HFF-Myc (cell line): ENCODE results near the gene SLC29A3.
"Not testable (repeated sequence)": the region's sequence is repeated elsewhere in the genome, so short reads cannot be mapped to it uniquely, and the experiment has no call there.

Experiments
- DNase-seq: peaks from one replicate; pipeline ENCODE4 v3.0.0-alpha.2; 2011; ENCODE audit warnings: low read depth; ENCODE audit errors: extremely low read depth
- H3K4me3 ChIP-seq: replicated peaks from 2 replicates; pipeline ENCODE4 v1.5.1; 2011; ENCODE audit warnings: low read depth, mild to moderate bottlenecking, control low read depth, low read length
- TF ChIP-seq, protein P1 (sequence below): IDR thresholded peaks from 2 replicates; pipeline ENCODE4 v1.5.1; 2012; ENCODE audit warnings: mild to moderate bottlenecking, low read depth, low read length, control low read depth; ENCODE audit errors: missing control alignments

SLC29A3 gene

DNA sequence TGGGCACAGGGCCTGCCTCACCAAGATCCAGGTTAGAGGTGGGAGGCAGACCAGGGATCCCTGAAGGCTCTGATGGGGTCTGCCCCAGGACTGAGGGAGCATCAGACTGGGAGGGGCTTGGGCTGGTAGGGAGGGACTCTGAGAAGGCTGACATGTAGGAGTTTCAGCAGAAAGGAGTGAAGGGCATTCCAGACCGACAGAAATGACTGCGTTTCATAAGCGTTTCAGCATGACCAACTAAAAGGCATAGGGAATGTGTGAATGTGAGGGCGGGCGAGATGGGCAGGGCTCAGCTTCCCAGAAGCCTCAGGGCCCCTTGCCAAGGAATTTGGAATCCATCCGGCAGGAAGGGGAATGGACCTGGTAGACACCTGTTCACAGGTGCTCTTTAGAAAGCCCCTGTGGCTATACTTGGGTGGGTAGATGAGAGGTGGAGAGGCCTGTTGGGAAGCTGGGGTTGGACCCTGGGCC lies 24.9 kb upstream of the SLC29A3 start:
- TF ChIP-seq, protein P1, sequence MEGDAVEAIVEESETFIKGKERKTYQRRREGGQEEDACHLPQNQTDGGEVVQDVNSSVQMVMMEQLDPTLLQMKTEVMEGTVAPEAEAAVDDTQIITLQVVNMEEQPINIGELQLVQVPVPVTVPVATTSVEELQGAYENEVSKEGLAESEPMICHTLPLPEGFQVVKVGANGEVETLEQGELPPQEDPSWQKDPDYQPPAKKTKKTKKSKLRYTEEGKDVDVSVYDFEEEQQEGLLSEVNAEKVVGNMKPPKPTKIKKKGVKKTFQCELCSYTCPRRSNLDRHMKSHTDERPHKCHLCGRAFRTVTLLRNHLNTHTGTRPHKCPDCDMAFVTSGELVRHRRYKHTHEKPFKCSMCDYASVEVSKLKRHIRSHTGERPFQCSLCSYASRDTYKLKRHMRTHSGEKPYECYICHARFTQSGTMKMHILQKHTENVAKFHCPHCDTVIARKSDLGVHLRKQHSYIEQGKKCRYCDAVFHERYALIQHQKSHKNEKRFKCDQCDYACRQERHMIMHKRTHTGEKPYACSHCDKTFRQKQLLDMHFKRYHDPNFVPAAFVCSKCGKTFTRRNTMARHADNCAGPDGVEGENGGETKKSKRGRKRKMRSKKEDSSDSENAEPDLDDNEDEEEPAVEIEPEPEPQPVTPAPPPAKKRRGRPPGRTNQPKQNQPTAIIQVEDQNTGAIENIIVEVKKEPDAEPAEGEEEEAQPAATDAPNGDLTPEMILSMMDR, result no peak
- no peak for DNase-seq
- no peak overlapping the region for H3K4me3 ChIP-seq

- DNase-seq, result no peak
- H3K4me3 ChIP-seq, result no peak overlapping the region
- TF ChIP-seq, protein P1, result no peak
These were observed 24.2 kb upstream of the SLC29A3 start for GRCh38 chr10:71294856-71295255.

- DNase-seq, result no peak
- TF ChIP-seq, protein P1, result no peak
- no peak overlapping the region for H3K4me3 ChIP-seq
These were observed 23.4 kb upstream of the SLC29A3 start for GRCh38 chr10:71295641-71296040.

DNA sequence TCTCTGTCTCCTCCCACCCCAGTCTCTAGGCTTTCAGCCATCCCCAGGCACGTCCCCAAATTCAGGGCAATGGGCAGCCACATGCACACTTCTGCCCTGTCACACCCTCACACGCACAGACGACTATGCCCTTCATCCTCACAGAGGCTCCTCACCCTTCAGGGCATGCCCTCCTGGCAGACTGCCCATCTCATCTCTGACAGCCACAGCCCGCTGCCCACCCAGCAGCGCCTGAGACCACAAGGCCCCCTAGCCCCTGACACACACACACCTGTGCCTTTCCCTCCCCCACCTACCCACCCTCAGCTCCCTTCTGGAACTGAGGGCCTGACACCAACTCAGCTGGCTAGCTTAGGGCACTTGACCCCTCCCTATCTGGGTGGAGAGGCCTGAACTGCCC lies 23.0 kb upstream of the SLC29A3 start:
- no peak overlapping the region for H3K4me3 ChIP-seq
- no peak for DNase-seq
- TF ChIP-seq, protein P1, result no peak

DNA sequence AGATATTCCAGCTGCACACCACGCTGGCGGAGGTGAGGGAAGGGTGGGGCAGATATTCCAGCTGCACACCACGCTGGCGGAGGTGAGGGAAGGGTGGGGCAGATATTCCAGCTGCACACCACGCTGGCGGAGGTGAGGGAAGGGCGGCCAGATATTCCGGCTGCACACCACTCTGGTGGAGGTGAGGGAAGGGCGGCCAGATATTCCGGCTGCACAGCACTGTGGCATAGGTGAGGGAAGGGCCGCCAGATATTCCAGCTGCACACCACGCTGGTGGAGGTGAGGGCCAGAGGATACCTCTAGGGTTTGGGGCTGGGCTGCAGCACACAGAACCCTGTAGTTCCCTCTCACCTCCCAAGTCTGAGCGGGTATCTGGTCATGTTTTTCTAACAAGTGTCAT lies 22.2 kb upstream of the SLC29A3 start:
- not testable (repeated sequence) for H3K4me3 ChIP-seq, DNase-seq

DNA sequence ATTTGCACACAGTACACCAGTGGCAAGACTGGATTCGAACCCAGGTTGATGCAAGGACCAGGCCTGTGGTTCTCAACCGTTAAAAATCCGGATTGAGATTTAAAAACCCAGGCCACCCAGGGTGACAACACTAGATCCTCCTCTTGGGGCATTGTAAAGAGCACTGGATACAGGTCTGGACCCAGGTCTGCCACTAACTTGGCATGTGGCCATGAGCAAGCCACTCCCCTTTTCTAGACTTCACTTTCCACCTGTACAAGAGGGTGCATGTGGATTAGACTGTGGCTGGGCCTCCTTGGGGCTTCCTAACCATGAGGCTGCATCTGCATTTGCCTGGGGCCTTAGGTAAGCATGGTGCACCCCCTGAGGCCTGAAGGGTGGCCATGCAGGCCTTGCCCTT lies 21.7 kb upstream of the SLC29A3 start:
- H3K4me3 ChIP-seq, result no peak overlapping the region
- no peak for DNase-seq
- TF ChIP-seq, protein P1, result no peak

- TF ChIP-seq, protein P1, result no peak
- H3K4me3 ChIP-seq, result no peak overlapping the region
- no peak for DNase-seq
These were observed 19.8 kb upstream of the SLC29A3 start for GRCh38 chr10:71299071-71299785.
